Stomach (tissue), 4 donors: ENCODE measurements around the gene CTSC.

Source experiments
- EP300 ChIP-seq: sonication (generic); formaldehyde crosslinking; IDR thresholded peaks from one replicate; pipeline ENCODE4 v1.6.1; 2017; ENCODE audit warnings: antibody characterized with exemption
- POLR2A ChIP-seq, 4 donors: fragments of 450-650 bp; IDR thresholded peaks; one replicate each; pipeline ENCODE4 v1.6.1; 2016; ENCODE audit warnings: antibody characterized with exemption in 4 of 4, control low read depth in 2 of 4, mild to moderate bottlenecking in 1 of 4, moderate library complexity in 1 of 4
- POLR2AphosphoS5 ChIP-seq, 3 donors: sonication (generic); formaldehyde crosslinking; IDR thresholded peaks; one replicate each; pipeline ENCODE4 v1.6.1; 2016; ENCODE audit warnings: antibody characterized with exemption in 3 of 3
- TF ChIP-seq, protein P1 (sequence below), 7 experiments: fragments of 450-650 bp in 4 of 7; fragments of 200-600 bp in 3 of 7; sonication (generic) in 3 of 7; IDR thresholded peaks; one replicate each; pipeline ENCODE4 v1.5.1; 2016 to 2019; ENCODE audit warnings: antibody characterized with exemption in 7 of 7, control low read depth in 2 of 7, mild to moderate bottlenecking in 1 of 7

DNA sequence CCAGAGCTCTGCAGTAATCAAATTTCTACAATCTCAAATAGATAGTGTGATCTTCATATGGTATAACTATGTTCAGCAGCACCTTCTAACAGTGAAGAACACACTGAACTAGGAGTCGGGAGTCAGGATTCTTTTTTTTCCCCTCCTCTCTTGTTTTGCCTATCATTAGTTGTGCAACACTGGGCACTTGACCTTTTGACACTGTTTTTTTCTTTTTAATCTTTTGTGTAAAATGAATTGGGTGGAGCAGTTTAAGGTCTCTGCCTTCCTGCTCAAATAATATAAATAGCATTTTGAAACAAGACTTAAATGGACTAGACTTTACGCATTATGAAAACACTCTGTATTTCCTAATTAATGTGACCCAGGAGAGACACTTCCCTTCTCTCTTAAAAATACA, 39.7 kb downstream of the CTSC start:
- TF ChIP-seq POLR2A (IDR thresholded peaks at IDR 0.05) (no peak), POLR2AphosphoS5 (IDR thresholded peaks at IDR 0.05) (no peak), EP300 (no peak)
- TF ChIP-seq, protein P1, sequence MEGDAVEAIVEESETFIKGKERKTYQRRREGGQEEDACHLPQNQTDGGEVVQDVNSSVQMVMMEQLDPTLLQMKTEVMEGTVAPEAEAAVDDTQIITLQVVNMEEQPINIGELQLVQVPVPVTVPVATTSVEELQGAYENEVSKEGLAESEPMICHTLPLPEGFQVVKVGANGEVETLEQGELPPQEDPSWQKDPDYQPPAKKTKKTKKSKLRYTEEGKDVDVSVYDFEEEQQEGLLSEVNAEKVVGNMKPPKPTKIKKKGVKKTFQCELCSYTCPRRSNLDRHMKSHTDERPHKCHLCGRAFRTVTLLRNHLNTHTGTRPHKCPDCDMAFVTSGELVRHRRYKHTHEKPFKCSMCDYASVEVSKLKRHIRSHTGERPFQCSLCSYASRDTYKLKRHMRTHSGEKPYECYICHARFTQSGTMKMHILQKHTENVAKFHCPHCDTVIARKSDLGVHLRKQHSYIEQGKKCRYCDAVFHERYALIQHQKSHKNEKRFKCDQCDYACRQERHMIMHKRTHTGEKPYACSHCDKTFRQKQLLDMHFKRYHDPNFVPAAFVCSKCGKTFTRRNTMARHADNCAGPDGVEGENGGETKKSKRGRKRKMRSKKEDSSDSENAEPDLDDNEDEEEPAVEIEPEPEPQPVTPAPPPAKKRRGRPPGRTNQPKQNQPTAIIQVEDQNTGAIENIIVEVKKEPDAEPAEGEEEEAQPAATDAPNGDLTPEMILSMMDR (IDR thresholded peaks at IDR 0.05), result no peak
